Right lobe of liver (tissue), 6 donors: ENCODE data around the gene ABCG4. TPM values are rescaled to one million over a fixed set of nuclear protein-coding genes. Genes with fewer than 3 reads are reported as not detected.
"Not testable (repeated sequence)": the region's sequence is repeated elsewhere in the genome, so short reads cannot be mapped to it uniquely, and the experiment has no call there.

Experiments used
- ATAC-seq, 4 donors: fragments of 200-7000 bp; cut with Tn5 transposase; one replicate each; pipeline ENCODE4 v1.9.1; 2020; ENCODE audit warnings: mild to moderate bottlenecking in 4 of 4, moderate library complexity in 4 of 4
- DNase-seq, 3 donors: peaks; one replicate each; pipeline ENCODE4 v3.0.0-alpha.2; 2020
- H3K27ac ChIP-seq, 3 donors: fragments of 200-600 bp; one replicate each; pipeline ENCODE4 v1.8.0; 2022
- H3K27me3 ChIP-seq, 2 donors: fragments of 200-600 bp; one replicate each; pipeline ENCODE4 v1.8.0; 2022
- H3K36me3 ChIP-seq, 4 donors: fragments of 200-600 bp; sonication (generic) in 1 of 4; one replicate each; pipeline versions ENCODE4 v1.5.1 to v1.8.0; 2017 to 2022; ENCODE audit warnings: control low read depth in 1 of 4
- H3K4me1 ChIP-seq, 4 donors: fragments of 200-600 bp; sonication (generic) in 1 of 4; one replicate each; pipeline versions ENCODE4 v1.5.1 to v1.8.0; 2017 to 2022; ENCODE audit warnings: control low read depth in 1 of 4
- H3K4me3 ChIP-seq, 3 donors: fragments of 200-600 bp; one replicate each; pipeline ENCODE4 v1.8.0; 2022
- H3K9me3 ChIP-seq, 4 donors: fragments of 200-600 bp; sonication (generic) in 1 of 4; one replicate each; pipeline versions ENCODE4 v1.5.1 to v1.8.0; 2017 to 2022; ENCODE audit warnings: control low read depth in 1 of 4
- CTCF ChIP-seq, 4 donors: fragments of 200-600 bp in 3 of 4; fragments of 450-650 bp in 1 of 4; IDR thresholded peaks; one replicate each; pipeline versions ENCODE4 v1.5.1 to v1.8.0; 2016 to 2022; ENCODE audit warnings: antibody characterized with exemption in 4 of 4, mild to moderate bottlenecking in 2 of 4
- POLR2A ChIP-seq: fragments of 450-650 bp; IDR thresholded peaks from one replicate; pipeline ENCODE4 v1.6.1; 2017; ENCODE audit warnings: antibody characterized with exemption, mild to moderate bottlenecking
- whole genome bisulfite sequencing: methylation state at CpG from one replicate; pipeline ENCODE4 v1.1.6; 2018; ENCODE audit warnings: low coverage, low lambda C conversion rate; ENCODE audit not compliant: insufficient coverage; ENCODE audit errors: missing lambda C conversion rate; 5-methylcytosine and 5-hydroxymethylcytosine counted together
- intact Hi-C, 2 donors: fragments of 100-400 bp; cut with DNase I; formaldehyde crosslinking; loops; one replicate each; pipeline versions ENCODE4 v1.11.2 to v1.14.1; 2022
- total RNA-seq, 6 experiments: library from RNA; depleted of rRNA in 2 of 6; stranded (reverse); fragments of >200 nt in 2 of 6; fragmentation: NEBNext Ultra II Directional in 3 of 6; extraction: Animal tissue kit (Norgen Biotek cat#: 25700) in 3 of 6; gene quantifications; one replicate each; pipeline versions ENCODE4 v1.1.0 to v1.2.4, GENCODE V29; 2016 to 2023
- donor health status: DM: no; HTN: yes; CAD: no.
- donor health status: DM: no; HTN: no; CAD: no.
- donor health status: DM: no; HTN: no; CAD: no.
- donor health status: DM: no; HTN: yes; CAD: no.
- donor health status: DM: no; HTN: yes; CAD: no.

ABCG4 gene
- total RNA-seq, 6 experiments from 2014 or later: 0.04 to 0.22 (median 0.09) TPM; not detected in 2

GRCh38 chr11:119100994-119101758 lies 47.7 kb upstream of the ABCG4 start:
- DNase-seq (no peak), ATAC-seq (peak; percentile 23 to 33 (median 29))
- peaks cover 0 to 21% (median 9%) of the 10 kb centered on the region in 4 donors for H3K36me3 ChIP-seq
- TF ChIP-seq POLR2A: no peak
- no peak for TF ChIP-seq CTCF (IDR thresholded peaks at IDR 0.05)
- intact Hi-C loops: no loop called here
- H3K4me3 ChIP-seq: peak overlapping the region; percentile 73 to 95 (median 88)
- under 1% methylated on average over 20 of the region's 29 CpGs for WGBS
- no peaks in the 10 kb centered on the region for H3K9me3 ChIP-seq
- peaks cover 0 to 7% (median 3%) of the 10 kb centered on the region in 4 donors for H3K4me1 ChIP-seq
- no peaks in the 10 kb centered on the region for H3K27me3 ChIP-seq
- peak overlapping the region; percentile 75 to 88 (median 77) for H3K27ac ChIP-seq

GRCh38 chr11:119101759-119102423 lies 47.0 kb upstream of the ABCG4 start, which contains the start of gene DPAGT1:
Gene DPAGT1 (minus strand): TSS chr11:119101853. CDS start chr11:119101655, 198 bp downstream.
- DNase-seq: peak; percentile 85 to 92 (median 88)
- Histone ChIP-seq H3K4me3 (peak within 1 kb of the TSS; percentile 73 to 95 (median 88)), H3K9me3 (no peaks in the 10 kb centered on the region), H3K4me1 (peaks cover 0 to 13% (median 3%) of the 10 kb centered on the region in 4 donors), H3K36me3 (peaks cover 0 to 17% (median 9%) of the 10 kb centered on the region in 4 donors), H3K27ac (peak within 1 kb of the TSS; percentile 75 to 88 (median 77)), H3K27me3 (no peaks in the 10 kb centered on the region)
- peak; percentile 86 to 94 (median 92) for ATAC-seq
- TF ChIP-seq CTCF (IDR thresholded peaks at IDR 0.05) (no peak), POLR2A (peak; percentile 6)
- under 1% methylated on average over 27 of the region's 32 CpGs for WGBS
- intact Hi-C loops: no loop called here

- WGBS: 76% methylated on average over 8 of the region's 18 CpGs
- Histone ChIP-seq H3K4me3 (peak overlapping the region in 2 of 3 donors; percentile 88 to 95), H3K4me1 (peaks cover 0 to 18% (median 3%) of the 10 kb centered on the region in 4 donors), H3K27ac (peak overlapping the region; percentile 75 to 88 (median 77))
- H3K9me3 ChIP-seq, H3K27me3 ChIP-seq, intact Hi-C loops, DNase-seq, H3K36me3 ChIP-seq, ATAC-seq: not testable (repeated sequence)
These were observed 45.6 kb upstream of the ABCG4 start for GRCh38 chr11:119103161-119103664.

GRCh38 chr11:119103793-119104192 lies 45.1 kb upstream of the ABCG4 start:
- Histone ChIP-seq H3K36me3 (no peaks in the 10 kb centered on the region), H3K9me3 (no peaks in the 10 kb centered on the region), H3K4me1 (peaks cover 0 to 23% (median 6%) of the 10 kb centered on the region in 4 donors), H3K4me3 (no peak overlapping the region), H3K27me3 (no peaks in the 10 kb centered on the region), H3K27ac (no peak overlapping the region)
- intact Hi-C loops: no loop called here
- TF ChIP-seq POLR2A (no peak), CTCF (IDR thresholded peaks at IDR 0.05) (peak in 2 of 4 donors; percentile 13 to 16)
- DNase-seq: no peak
- WGBS: 52% methylated on average over 4 of the region's 4 CpGs
- ATAC-seq: no peak
